Pancreas (tissue), 10 donors: ENCODE results near the gene LHX5. TPM values are rescaled to one million over a fixed set of nuclear protein-coding genes. Genes with fewer than 3 reads are reported as not detected.
A peak's percentile ranks its signal among the peaks of the same experiment; 100 is the strongest.

ENCODE experiments used
- ATAC-seq, 4 donors: fragments of 200-7000 bp; cut with Tn5 transposase; one replicate each; pipeline versions ENCODE4 v1.8.0 to v1.9.1; 2020; ENCODE audit warnings: mild to moderate bottlenecking in 4 of 4, moderate library complexity in 4 of 4
- DNase-seq, 6 donors: peaks; one replicate each; pipeline ENCODE4 v3.0.0-alpha.2; 2020
- FAIRE-seq: peaks from 2 replicates; lab custom pipeline; 2012; peaks lifted over from hg19 to GRCh38; lab: Jason Lieb, UNC
- H3K27ac ChIP-seq, 4 donors: fragments of 200-600 bp; sonication (generic); 1 replicate in 3 of 4; 2 replicates in 1 of 4; pipeline versions ENCODE4 v1.5.0 to v1.8.0; 2020
- H3K27me3 ChIP-seq, 4 donors: fragments of 200-600 bp; one replicate each; pipeline ENCODE4 v1.8.0; 2021
- H3K36me3 ChIP-seq, 3 donors: fragments of 200-600 bp; sonication (generic) in 1 of 3; one replicate each; pipeline versions ENCODE4 v1.5.0 to v1.8.0; 2020 to 2021
- H3K4me1 ChIP-seq, 3 donors: fragments of 200-600 bp; one replicate each; pipeline ENCODE4 v1.8.0; 2021
- H3K4me3 ChIP-seq, 4 donors: fragments of 200-600 bp; sonication (generic) in 2 of 4; one replicate each; pipeline versions ENCODE4 v1.5.0 to v1.8.0; 2020 to 2021
- H3K9me3 ChIP-seq, 4 donors: fragments of 200-600 bp; one replicate each; pipeline ENCODE4 v1.8.0; 2021
- WGBS, 2 donors: extraction: QIAGEN DNeasy Blood & Tissue Kit; methylation state at CpG; one replicate each; pipeline ENCODE4 v1.1.7; 2013; 5-methylcytosine and 5-hydroxymethylcytosine counted together
- intact Hi-C, 3 donors: fragments of 100-400 bp; cut with DNase I; formaldehyde crosslinking; loops; one replicate each; pipeline versions ENCODE4 v1.11.1 to v1.14.2; 2022
- polyA plus RNA-seq, 2 donors: library from polyadenylated mRNA; stranded (reverse); fragments of 200-250 nt; gene quantifications; one replicate each; pipeline ENCODE4 v1.2.3, GENCODE V29; 2013
- total RNA-seq, 6 donors: library from RNA; stranded (reverse); fragmentation: NEBNext Ultra II Directional in 4 of 6; extraction: Animal tissue kit (Norgen Biotek cat#: 25700) in 4 of 6; gene quantifications; one replicate each; pipeline versions ENCODE4 v1.2.1 to v1.2.4, GENCODE V29; 2021 to 2023
- TF ChIP-seq, protein P1 (sequence below), 4 donors: fragments of 200-600 bp; sonication (generic) in 3 of 4; IDR thresholded peaks; one replicate each; pipeline versions ENCODE4 v1.5.0 to v1.8.0; 2021; ENCODE audit warnings: antibody characterized with exemption in 4 of 4
- donor health status: healthy with polysubstance abuse.
- donor health status: DM: no; HTN: no; CAD: no; lungs with moderate emphysema.
- donor health status: DM: no; HTN: no; CAD: no.
- donor health status: control.
- donor health status: control.
- donor health status: Bipolar disorder and iron deficiency.
- donor health status: DM: yes; HTN: yes; CAD: no.
- donor health status: DM: no; HTN: no; CAD: no.
- donor health status: DM: no; HTN: no; CAD: no.
- donor health status: DM: yes; HTN: yes; CAD: no.

The LHX5 gene
- total and polyA plus RNA-seq, 8 donors, result not detected

DNA sequence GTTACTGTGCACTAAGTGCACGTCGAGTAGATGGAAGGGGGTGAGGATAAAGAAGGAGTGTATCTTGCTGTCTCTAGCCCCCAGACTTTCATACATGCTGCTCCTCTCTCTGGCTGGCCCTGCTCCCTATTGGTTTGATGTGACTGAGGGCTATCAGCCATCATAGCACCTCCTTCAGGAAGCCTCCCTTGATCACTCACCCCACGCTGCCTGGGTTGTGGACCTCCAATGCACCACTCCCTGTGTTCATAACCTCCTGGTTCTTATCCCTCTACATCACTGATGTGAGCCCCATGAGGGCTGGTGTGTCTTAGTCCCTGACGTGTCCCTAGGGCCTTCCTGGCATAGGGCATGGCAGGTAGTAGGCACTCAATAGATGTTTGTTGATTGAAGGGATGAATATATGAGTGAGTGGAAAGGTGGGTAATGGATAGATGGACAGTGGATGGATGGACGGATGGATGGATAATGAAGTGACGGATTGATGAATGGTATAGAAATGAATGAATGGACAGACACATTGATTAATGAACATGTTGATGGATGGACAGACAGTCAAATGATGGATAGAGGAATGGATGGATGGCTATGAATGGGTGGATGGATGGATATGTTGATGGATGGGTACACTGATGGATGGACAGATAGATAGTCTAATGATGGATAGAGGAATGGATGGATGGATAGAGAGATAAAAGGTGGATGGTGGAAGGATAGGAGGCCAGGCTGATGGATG lies 34.5 kb downstream of the LHX5 start:
- ATAC-seq (no peak), FAIRE-seq (no peak), DNase-seq (peak in 1 of 6 donors; percentile 20)
- no peaks in the 10 kb centered on the region for H3K9me3 ChIP-seq
- H3K4me1 ChIP-seq, result peaks cover 0 to 11% (median 7%) of the 10 kb centered on the region in 3 donors
- no peaks in the 10 kb centered on the region for H3K27me3 ChIP-seq
- no peak overlapping the region for H3K27ac ChIP-seq
- intact Hi-C loops, result no loop called here
- WGBS, 2 donors, result 86% methylated on average over 6 of the region's 6 CpGs
- H3K36me3 ChIP-seq, result no peaks in the 10 kb centered on the region
- TF ChIP-seq, protein P1, sequence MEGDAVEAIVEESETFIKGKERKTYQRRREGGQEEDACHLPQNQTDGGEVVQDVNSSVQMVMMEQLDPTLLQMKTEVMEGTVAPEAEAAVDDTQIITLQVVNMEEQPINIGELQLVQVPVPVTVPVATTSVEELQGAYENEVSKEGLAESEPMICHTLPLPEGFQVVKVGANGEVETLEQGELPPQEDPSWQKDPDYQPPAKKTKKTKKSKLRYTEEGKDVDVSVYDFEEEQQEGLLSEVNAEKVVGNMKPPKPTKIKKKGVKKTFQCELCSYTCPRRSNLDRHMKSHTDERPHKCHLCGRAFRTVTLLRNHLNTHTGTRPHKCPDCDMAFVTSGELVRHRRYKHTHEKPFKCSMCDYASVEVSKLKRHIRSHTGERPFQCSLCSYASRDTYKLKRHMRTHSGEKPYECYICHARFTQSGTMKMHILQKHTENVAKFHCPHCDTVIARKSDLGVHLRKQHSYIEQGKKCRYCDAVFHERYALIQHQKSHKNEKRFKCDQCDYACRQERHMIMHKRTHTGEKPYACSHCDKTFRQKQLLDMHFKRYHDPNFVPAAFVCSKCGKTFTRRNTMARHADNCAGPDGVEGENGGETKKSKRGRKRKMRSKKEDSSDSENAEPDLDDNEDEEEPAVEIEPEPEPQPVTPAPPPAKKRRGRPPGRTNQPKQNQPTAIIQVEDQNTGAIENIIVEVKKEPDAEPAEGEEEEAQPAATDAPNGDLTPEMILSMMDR (IDR thresholded peaks at IDR 0.05), result no peak
- H3K4me3 ChIP-seq, result no peak overlapping the region

DNA sequence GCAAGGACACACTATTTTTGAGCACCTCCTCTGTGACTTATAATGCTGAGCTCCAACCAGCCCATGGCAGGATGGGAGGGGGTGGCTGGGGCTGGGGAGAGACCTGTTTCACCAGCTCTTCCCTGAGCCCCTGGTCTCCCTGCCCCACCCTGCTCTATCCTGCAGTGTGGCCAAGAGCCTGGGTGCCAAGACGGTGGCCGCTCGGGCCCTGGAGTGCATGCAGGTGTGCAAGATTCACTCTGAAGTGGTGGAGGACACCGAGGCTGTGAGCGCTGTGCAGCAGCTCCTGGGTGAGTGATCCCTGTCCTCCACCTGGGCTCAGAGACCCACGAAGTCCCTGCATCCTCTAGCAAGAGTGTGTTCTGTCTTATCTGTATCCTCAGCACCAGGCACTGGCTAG lies 35.1 kb downstream of the LHX5 start:
- intact Hi-C loops, result no loop called here
- no peak for FAIRE-seq
- H3K4me3 ChIP-seq, result no peak overlapping the region
- no peaks in the 10 kb centered on the region for H3K36me3 ChIP-seq
- H3K27ac ChIP-seq, result no peak overlapping the region
- TF ChIP-seq, protein P1 (IDR thresholded peaks at IDR 0.05), result no peak
- ATAC-seq, result no peak
- DNase-seq, result peak in 1 of 6 donors; percentile 39
- WGBS, 2 donors, result 79 to 83% methylated on average over 6 of the region's 6 CpGs
- no peaks in the 10 kb centered on the region for H3K27me3 ChIP-seq
- no peaks in the 10 kb centered on the region for H3K9me3 ChIP-seq
- H3K4me1 ChIP-seq, result peaks cover 0 to 6% (median 1%) of the 10 kb centered on the region in 3 donors

DNA sequence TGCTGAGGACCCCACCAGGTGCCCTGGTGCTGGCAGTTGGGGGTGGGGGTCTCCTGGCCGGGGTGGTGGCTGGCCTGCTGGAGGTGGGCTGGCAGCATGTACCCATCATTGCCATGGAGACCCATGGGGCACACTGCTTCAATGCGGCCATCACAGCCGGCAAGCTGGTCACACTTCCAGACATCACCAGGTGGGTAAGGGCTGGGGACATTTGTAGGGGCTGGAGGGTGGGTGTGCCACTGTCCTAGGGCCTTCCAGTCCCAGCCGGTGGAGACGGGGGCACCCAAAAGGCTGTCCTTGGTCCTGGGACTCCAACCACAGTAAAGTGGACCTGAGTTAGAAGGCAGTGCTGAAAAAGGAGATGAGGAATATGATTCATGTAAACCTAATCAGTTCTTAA lies 36.3 kb downstream of the LHX5 start:
- Histone ChIP-seq H3K9me3 (no peaks in the 10 kb centered on the region), H3K36me3 (no peaks in the 10 kb centered on the region), H3K27me3 (no peaks in the 10 kb centered on the region), H3K4me1 (no peaks in the 10 kb centered on the region), H3K4me3 (no peak overlapping the region), H3K27ac (no peak overlapping the region)
- WGBS, 2 donors, result 86 to 87% methylated on average over 5 of the region's 5 CpGs
- intact Hi-C loops, result no loop called here
- DNase-seq, result peak in 1 of 6 donors; percentile 43
- no peak for FAIRE-seq
- TF ChIP-seq, protein P1 (IDR thresholded peaks at IDR 0.05), result no peak
- no peak for ATAC-seq

DNA sequence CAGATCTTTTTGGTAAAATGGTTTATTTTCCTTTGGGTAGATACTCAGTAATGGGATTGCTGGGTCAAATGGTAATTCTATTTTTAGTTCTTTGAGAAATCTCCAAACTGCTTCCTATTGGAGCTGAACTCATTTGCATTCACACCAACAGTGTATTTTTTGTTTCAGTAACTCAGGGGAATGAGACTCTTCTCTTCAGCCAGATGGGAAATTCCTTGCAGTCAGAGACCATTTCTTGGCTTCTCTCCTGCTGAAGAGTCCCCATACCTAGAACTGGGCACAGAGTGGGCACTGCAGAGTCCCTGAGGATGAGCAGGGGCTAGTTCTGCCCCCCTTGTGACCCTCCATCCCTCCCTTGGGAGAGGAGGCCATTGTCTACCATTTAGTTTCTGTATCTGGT lies 38.7 kb downstream of the LHX5 start:
- FAIRE-seq, result no peak

More for the DNA sequence above, 38.7 kb downstream of the LHX5 start:
- DNase-seq, result no peak
- Histone ChIP-seq H3K4me1 (no peaks in the 10 kb centered on the region), H3K4me3 (no peak overlapping the region), H3K9me3 (no peaks in the 10 kb centered on the region), H3K27ac (no peak overlapping the region), H3K36me3 (no peaks in the 10 kb centered on the region), H3K27me3 (no peaks in the 10 kb centered on the region)
- no peak for ATAC-seq
- TF ChIP-seq, protein P1 (IDR thresholded peaks at IDR 0.05), result no peak
- intact Hi-C loops, result no loop called here
